ENCODE data around the gene SLC30A2. TPM values are rescaled to one million over a fixed set of nuclear protein-coding genes. Genes with fewer than 3 reads are reported as not detected.

SLC30A2 gene
- total RNA-seq, 2 donors from 2014 or later: 0.05 to 0.34 TPM

DNA sequence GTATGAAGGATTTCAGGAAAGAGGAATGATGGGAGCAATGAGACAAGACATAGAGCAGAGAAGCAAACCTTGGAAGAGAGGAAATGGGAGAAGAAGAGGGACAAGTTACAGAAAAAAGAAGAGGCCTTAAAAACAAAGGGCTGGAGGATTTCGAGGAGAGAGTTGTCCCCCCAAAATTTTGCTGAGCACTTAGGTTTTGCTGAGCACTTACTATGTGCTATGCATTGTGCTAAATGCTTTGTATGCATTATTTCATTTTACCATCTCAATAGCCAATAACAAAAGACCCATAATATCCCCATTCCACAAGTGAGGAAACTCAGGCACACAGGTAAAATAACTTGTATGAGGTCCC, 24.0 kb upstream of the SLC30A2 start:
- H3K9me3 ChIP-seq: no peaks in the 10 kb centered on the region
- TF ChIP-seq POLR2A (IDR thresholded peaks at IDR 0.05) (no peak), POLR2AphosphoS5 (IDR thresholded peaks at IDR 0.05) (no peak)
- TF ChIP-seq, protein P1, sequence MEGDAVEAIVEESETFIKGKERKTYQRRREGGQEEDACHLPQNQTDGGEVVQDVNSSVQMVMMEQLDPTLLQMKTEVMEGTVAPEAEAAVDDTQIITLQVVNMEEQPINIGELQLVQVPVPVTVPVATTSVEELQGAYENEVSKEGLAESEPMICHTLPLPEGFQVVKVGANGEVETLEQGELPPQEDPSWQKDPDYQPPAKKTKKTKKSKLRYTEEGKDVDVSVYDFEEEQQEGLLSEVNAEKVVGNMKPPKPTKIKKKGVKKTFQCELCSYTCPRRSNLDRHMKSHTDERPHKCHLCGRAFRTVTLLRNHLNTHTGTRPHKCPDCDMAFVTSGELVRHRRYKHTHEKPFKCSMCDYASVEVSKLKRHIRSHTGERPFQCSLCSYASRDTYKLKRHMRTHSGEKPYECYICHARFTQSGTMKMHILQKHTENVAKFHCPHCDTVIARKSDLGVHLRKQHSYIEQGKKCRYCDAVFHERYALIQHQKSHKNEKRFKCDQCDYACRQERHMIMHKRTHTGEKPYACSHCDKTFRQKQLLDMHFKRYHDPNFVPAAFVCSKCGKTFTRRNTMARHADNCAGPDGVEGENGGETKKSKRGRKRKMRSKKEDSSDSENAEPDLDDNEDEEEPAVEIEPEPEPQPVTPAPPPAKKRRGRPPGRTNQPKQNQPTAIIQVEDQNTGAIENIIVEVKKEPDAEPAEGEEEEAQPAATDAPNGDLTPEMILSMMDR (IDR thresholded peaks at IDR 0.05): no peak
- 88% methylated on average over 1 of the region's 1 CpG for WGBS
- H3K27ac ChIP-seq: no peak overlapping the region
- DNase-seq (ENCODE audit: low spot score): no peak
- intact Hi-C loops (cut with DNase I): no loop called here
- H3K4me1 ChIP-seq (replicated peaks): no peaks in the 10 kb centered on the region
- H3K27me3 ChIP-seq (replicated peaks; ENCODE audit: insufficient read depth): no peaks in the 10 kb centered on the region
- no peaks in the 10 kb centered on the region for H3K36me3 ChIP-seq
- H3K4me3 ChIP-seq: no peak overlapping the region

DNA sequence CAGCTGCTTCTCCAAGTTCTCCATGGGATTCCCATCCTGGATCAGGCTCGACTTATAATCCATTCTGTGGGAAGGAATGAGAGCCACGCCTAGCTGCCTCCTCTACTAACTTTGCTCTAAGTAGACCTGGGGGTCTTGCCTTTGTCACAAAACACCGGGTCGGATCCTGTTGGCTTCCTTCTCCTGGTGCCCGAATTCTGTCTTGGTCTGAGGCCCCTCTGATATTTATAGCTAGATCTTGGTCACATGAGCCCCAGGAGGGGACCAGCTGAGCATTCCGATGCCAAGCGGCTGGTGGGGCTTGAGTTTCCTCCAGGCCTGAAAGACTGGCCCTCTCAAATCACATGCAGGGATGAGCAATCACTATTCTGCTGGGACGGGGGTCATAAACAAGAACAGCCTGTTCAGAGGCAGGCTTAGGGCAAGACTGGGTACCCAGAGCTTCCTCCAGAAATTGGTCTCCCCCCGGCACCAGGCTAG, 21.6 kb upstream of the SLC30A2 start, which contains the start of gene TRIM63:
Gene TRIM63, minus strand, starts transcription at position 199 of the 480 bp plus-strand sequence. Its CDS starts 136 bp downstream, at position 63.
- H3K27me3 ChIP-seq (replicated peaks; ENCODE audit: insufficient read depth): no peaks in the 10 kb centered on the region
- no peaks in the 10 kb centered on the region for H3K9me3 ChIP-seq
- TF ChIP-seq POLR2A (IDR thresholded peaks at IDR 0.05): no peak
- intact Hi-C loops (cut with DNase I): no loop called here
- DNase-seq (ENCODE audit: low spot score): no peak
- no peak within 1 kb of the TSS for H3K4me3 ChIP-seq
- WGBS: 54% methylated on average over 9 of the region's 9 CpGs
- H3K27ac ChIP-seq: no peak within 1 kb of the TSS
- no peaks in the 10 kb centered on the region for H3K36me3 ChIP-seq
- no peaks in the 10 kb centered on the region for H3K4me1 ChIP-seq (replicated peaks)

DNA sequence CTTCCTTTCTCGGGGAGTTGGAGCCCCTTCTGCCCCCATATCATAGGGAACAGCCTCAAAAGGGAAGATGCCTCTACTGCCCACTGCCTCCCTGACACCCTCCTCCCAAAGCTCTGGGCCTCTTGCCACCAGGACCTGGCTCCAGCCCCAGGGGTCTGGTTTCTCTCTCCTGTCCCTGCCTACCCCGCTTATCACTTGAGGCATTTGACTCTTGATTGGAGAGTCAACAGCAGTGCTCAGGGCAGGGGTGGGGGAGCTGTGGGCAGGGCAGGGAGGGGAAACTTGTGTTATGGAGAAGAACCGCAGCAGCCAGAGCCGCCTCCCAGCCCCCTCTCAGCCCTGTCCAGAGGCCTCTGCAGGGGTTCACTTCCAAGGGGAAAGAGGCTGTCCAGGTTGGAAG, 20.9 kb upstream of the SLC30A2 start:
- TF ChIP-seq, protein P1 (IDR thresholded peaks at IDR 0.05): no peak
- no peak for TF ChIP-seq POLR2A (IDR thresholded peaks at IDR 0.05)
- TF ChIP-seq POLR2AphosphoS5 (IDR thresholded peaks at IDR 0.05): no peak
- no peak overlapping the region for H3K4me3 ChIP-seq
- no peak for DNase-seq (ENCODE audit: low spot score)
- intact Hi-C loops (cut with DNase I): no loop called here
- H3K4me1 ChIP-seq (replicated peaks): no peaks in the 10 kb centered on the region
- H3K27ac ChIP-seq: no peak overlapping the region
- no peaks in the 10 kb centered on the region for H3K36me3 ChIP-seq
- no peaks in the 10 kb centered on the region for H3K27me3 ChIP-seq (replicated peaks; ENCODE audit: insufficient read depth)
- WGBS: 69% methylated on average over 4 of the region's 4 CpGs
- H3K9me3 ChIP-seq: no peaks in the 10 kb centered on the region

DNA sequence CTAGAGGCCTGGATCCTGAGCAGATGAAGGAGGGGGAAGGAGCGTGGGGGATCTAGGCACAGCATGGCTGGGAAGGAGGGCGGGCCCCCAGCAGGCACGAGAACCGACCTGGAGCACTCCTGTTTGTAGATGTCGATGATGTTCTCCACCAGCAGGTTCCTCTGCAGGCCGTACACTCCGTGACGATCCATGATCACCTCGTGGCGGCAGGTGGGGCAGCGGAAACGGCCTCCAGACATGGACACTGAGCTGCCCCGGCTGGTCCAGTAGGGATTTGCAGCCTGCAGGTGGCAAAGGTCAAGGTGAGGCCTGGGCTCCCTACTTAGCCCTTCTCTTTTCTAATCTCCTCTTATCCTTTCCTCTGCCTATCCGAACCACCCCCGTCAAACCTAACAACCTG, 20.2 kb upstream of the SLC30A2 start:
- H3K27ac ChIP-seq: no peak overlapping the region
- intact Hi-C loops (cut with DNase I): no loop called here
- H3K9me3 ChIP-seq: no peaks in the 10 kb centered on the region
- H3K36me3 ChIP-seq: no peaks in the 10 kb centered on the region
- 78% methylated on average over 15 of the region's 15 CpGs for WGBS
- no peaks in the 10 kb centered on the region for H3K4me1 ChIP-seq (replicated peaks)
- no peak for DNase-seq (ENCODE audit: low spot score)
- TF ChIP-seq POLR2AphosphoS5 (IDR thresholded peaks at IDR 0.05) (no peak), POLR2A (IDR thresholded peaks at IDR 0.05) (no peak)
- TF ChIP-seq, protein P1 (IDR thresholded peaks at IDR 0.05): no peak
- no peaks in the 10 kb centered on the region for H3K27me3 ChIP-seq (replicated peaks; ENCODE audit: insufficient read depth)
- H3K4me3 ChIP-seq: no peak overlapping the region

DNA sequence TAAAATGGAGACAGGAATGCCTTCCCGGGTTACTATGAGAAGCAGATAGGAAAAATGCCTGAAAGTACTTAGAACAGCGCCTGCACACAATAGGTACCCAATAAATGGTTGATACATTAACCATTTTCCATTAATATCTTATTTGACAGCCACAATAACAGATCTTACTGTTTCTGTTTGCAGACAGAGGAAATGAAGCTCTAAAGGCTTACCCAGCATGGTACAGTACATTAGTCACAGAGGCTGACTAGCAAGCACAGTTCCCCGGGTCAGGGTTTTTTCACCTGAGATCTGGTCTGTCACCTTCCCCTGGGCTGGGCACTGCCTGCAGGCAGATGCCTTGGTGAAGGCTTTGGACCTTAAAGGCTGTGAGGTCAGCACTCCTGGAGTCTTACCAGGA, 18.6 kb upstream of the SLC30A2 start:
- no peaks in the 10 kb centered on the region for H3K27me3 ChIP-seq (replicated peaks; ENCODE audit: insufficient read depth)
- no peaks in the 10 kb centered on the region for H3K36me3 ChIP-seq
- no peak for DNase-seq (ENCODE audit: low spot score)
- TF ChIP-seq POLR2AphosphoS5 (IDR thresholded peaks at IDR 0.05): no peak
- TF ChIP-seq, protein P1 (IDR thresholded peaks at IDR 0.05): no peak
- no peak for TF ChIP-seq POLR2A (IDR thresholded peaks at IDR 0.05)
- 53% methylated on average over 3 of the region's 3 CpGs for WGBS
- H3K4me1 ChIP-seq (replicated peaks): no peaks in the 10 kb centered on the region
- H3K27ac ChIP-seq: no peak overlapping the region
- no peak overlapping the region for H3K4me3 ChIP-seq
- intact Hi-C loops (cut with DNase I): no loop called here
- no peaks in the 10 kb centered on the region for H3K9me3 ChIP-seq
